HepG2 (cell line): ENCODE measurements around the gene ANKRD11. TPM values are rescaled to one million over a fixed set of nuclear protein-coding genes. Genes with fewer than 3 reads are reported as not detected.

Experiments used
- ATF4 ChIP-seq, 2 experiments: fragments of 450-650 bp in 1 of 2; sonication (generic) in 1 of 2; formaldehyde crosslinking; IDR thresholded peaks; 2 replicates each; pipeline versions ENCODE4 v1.5.0 to v1.8.0; 2020 to 2022; ENCODE audit warnings: mild to moderate bottlenecking in 1 of 2, missing genetic modification reagents in 1 of 2
- CENPT ChIP-seq: sonication (generic); formaldehyde crosslinking; IDR thresholded peaks from 2 replicates; pipeline ENCODE4 v1.8.0; 2022; ENCODE audit warnings: low read depth, mild to moderate bottlenecking, moderate library complexity, missing genetic modification reagents
- E2F5 ChIP-seq: sonication (generic); formaldehyde crosslinking; conservative IDR thresholded peaks from 2 replicates; pipeline ENCODE4 v1.4.0; 2020; ENCODE audit warnings: missing genetic modification reagents
- EP300 ChIP-seq, 3 experiments: sonication (generic) in 1 of 3; formaldehyde crosslinking in 1 of 3; IDR thresholded peaks; 2 replicates each; pipeline versions ENCODE4 v1.5.1 to v1.6.1; 2011 to 2020; ENCODE audit warnings: low read depth in 2 of 3, low read length in 2 of 3, borderline replicate concordance in 1 of 3, improper control_type of control experiment in 1 of 3, mild to moderate bottlenecking in 1 of 3, missing genetic modification reagents in 1 of 3, moderate library complexity in 1 of 3
- LCORL ChIP-seq, 2 experiments: fragments of 450-650 bp in 1 of 2; sonication (generic) in 1 of 2; formaldehyde crosslinking in 1 of 2; IDR thresholded peaks; 2 replicates each; pipeline versions ENCODE4 v1.5.0 to v1.6.1; 2017 to 2020; ENCODE audit warnings: antibody characterized with exemption in 1 of 2, missing genetic modification reagents in 1 of 2
- NFKB2 ChIP-seq: sonication (generic); formaldehyde crosslinking; IDR thresholded peaks from 2 replicates; pipeline ENCODE4 v1.4.0; 2020; ENCODE audit warnings: missing genetic modification reagents, borderline replicate concordance
- NKX3-1 ChIP-seq: sonication (generic); formaldehyde crosslinking; IDR thresholded peaks from 2 replicates; pipeline ENCODE4 v1.5.0; 2020; ENCODE audit warnings: missing genetic modification reagents
- REL ChIP-seq: sonication (generic); formaldehyde crosslinking; conservative IDR thresholded peaks from 2 replicates; pipeline ENCODE4 v1.8.0; 2022; ENCODE audit warnings: mild to moderate bottlenecking, missing genetic modification reagents, moderate library complexity
- SMAD1 ChIP-seq: sonication (generic); formaldehyde crosslinking; IDR thresholded peaks from 2 replicates; pipeline ENCODE4 v1.4.0; 2020; ENCODE audit warnings: missing genetic modification reagents, low read depth, mild to moderate bottlenecking, borderline replicate concordance
- SRSF9 ChIP-seq: fragments of 200-400 bp; formaldehyde crosslinking; IDR thresholded peaks from 2 replicates; pipeline ENCODE4 v1.6.1; 2018; ENCODE audit warnings: borderline replicate concordance, mild to moderate bottlenecking, low read depth, low read length; ENCODE audit not compliant: insufficient read depth, poor library complexity, severe bottlenecking
- ZBTB26 ChIP-seq: IDR thresholded peaks from 2 replicates; pipeline ENCODE4 v1.6.1; 2016; ENCODE audit warnings: missing compliant biosample characterization, missing genetic modification reagents, borderline replicate concordance
- ZNF24 ChIP-seq: fragments of 450-650 bp; IDR thresholded peaks from 2 replicates; pipeline ENCODE4 v1.6.1; 2017; ENCODE audit warnings: antibody characterized with exemption, mild to moderate bottlenecking
- ZNF329 ChIP-seq: sonication (generic); formaldehyde crosslinking; IDR thresholded peaks from 2 replicates; pipeline ENCODE4 v1.9.0; 2021; ENCODE audit warnings: low read depth, mild to moderate bottlenecking, missing genetic modification reagents
- ZNF446 ChIP-seq: sonication (generic); formaldehyde crosslinking; IDR thresholded peaks from 2 replicates; pipeline ENCODE4 v1.5.0; 2020; ENCODE audit warnings: mild to moderate bottlenecking, missing genetic modification reagents
- ZNF580 ChIP-seq: IDR thresholded peaks from 2 replicates; pipeline ENCODE4 v1.6.1; 2016; ENCODE audit warnings: low read depth, borderline replicate concordance
- polyA plus RNA-seq, 8 experiments: library from polyadenylated mRNA; depleted of rRNA in 3 of 8; stranded (reverse) in 7 of 8; unstranded in 1 of 8; fragments of >200 nt; fragmentation: Illumina TruSeq in 4 of 8; extraction: Trizol in 4 of 8; gene quantifications; 2 replicates each; pipeline versions ENCODE4 v1.2.1 to v1.2.3, GENCODE V29; 2011 to 2016; ENCODE audit warnings: low read depth in 4 of 8, missing spikeins in 1 of 8, mixed read lengths in 1 of 8; ENCODE audit not compliant: insufficient read depth in 1 of 8
- total RNA-seq, 5 experiments: library from RNA; depleted of rRNA; stranded (reverse); fragments of >200 nt; fragmentation: Illumina TruSeq; extraction: Trizol; gene quantifications; 2 replicates each; pipeline ENCODE4 v1.2.3, GENCODE V29; 2016; ENCODE audit warnings: low read depth in 1 of 5
- TF ChIP-seq, protein P1 (sequence below): sonication (generic); formaldehyde crosslinking; IDR thresholded peaks from 2 replicates; pipeline ENCODE4 v1.4.0; 2020; ENCODE audit warnings: missing genetic modification reagents
- TF ChIP-seq, protein P2 (sequence below): sonication (generic); formaldehyde crosslinking; IDR thresholded peaks from 2 replicates; pipeline ENCODE4 v1.8.1; 2023; ENCODE audit warnings: missing genetic modification reagents, inconsistent platforms, borderline replicate concordance
- TF ChIP-seq, protein P3 (sequence below): sonication (generic); formaldehyde crosslinking; IDR thresholded peaks from 2 replicates; pipeline ENCODE4 v1.4.0; 2020; ENCODE audit warnings: missing genetic modification reagents, low read depth, mild to moderate bottlenecking, borderline replicate concordance
- TF ChIP-seq, protein P4 (sequence below): IDR thresholded peaks from 2 replicates; pipeline ENCODE4 v1.6.1; 2016; ENCODE audit warnings: mild to moderate bottlenecking

Gene ANKRD11
- total and polyA plus RNA-seq, 2 of the 13 experiments (the other 11 are each of a cell fraction or from before 2014, with no cell fraction given) = 21.4 to 38.4 TPM

- TF ChIP-seq, protein P1, sequence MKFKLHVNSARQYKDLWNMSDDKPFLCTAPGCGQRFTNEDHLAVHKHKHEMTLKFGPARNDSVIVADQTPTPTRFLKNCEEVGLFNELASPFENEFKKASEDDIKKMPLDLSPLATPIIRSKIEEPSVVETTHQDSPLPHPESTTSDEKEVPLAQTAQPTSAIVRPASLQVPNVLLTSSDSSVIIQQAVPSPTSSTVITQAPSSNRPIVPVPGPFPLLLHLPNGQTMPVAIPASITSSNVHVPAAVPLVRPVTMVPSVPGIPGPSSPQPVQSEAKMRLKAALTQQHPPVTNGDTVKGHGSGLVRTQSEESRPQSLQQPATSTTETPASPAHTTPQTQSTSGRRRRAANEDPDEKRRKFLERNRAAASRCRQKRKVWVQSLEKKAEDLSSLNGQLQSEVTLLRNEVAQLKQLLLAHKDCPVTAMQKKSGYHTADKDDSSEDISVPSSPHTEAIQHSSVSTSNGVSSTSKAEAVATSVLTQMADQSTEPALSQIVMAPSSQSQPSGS = peak; percentile 50; the same call in 1 of the 2 replicates
- TF ChIP-seq LCORL (IDR thresholded peaks at IDR 0.05) (no peak), LCORL (CRISPR knock-in tag; IDR thresholded peaks at IDR 0.05) (peak; percentile 35; the same call in 1 of the 2 replicates), EP300 (IDR thresholded peaks at IDR 0.05; ENCODE audit: low read depth in 2 of 2, low read length in 2 of 2) (peak in 1 of 2 experiments; percentile 50; a peak in 1 of 4 replicates), EP300 (CRISPR knock-in tag; IDR thresholded peaks at IDR 0.05; ENCODE audit: borderline replicate concordance) (no peak; the same call in 1 of the 2 replicates), NFKB2 (no peak), SRSF9 (no peak), ZNF446 (CRISPR knock-in tag) (no peak), REL (CRISPR knock-in tag) (no peak), ZBTB26 (no peak), CENPT (CRISPR knock-in tag) (no peak), SMAD1 (CRISPR knock-in tag) (no peak), ZNF24 (no peak), E2F5 (CRISPR knock-in tag) (no peak), ZNF329 (CRISPR knock-in tag) (no peak), ATF4 (CRISPR knock-in tag; IDR thresholded peaks at IDR 0.05) (peak in 1 of 2 experiments; percentile 70; a peak in 2 of 4 replicates), ZNF580 (CRISPR knock-in tag) (peak; percentile 32; the same call in 1 of the 2 replicates), NKX3-1 (0 out of 2 replicates have a peak, but pooled peaks have one; percentile 15)
- TF ChIP-seq, protein P2, sequence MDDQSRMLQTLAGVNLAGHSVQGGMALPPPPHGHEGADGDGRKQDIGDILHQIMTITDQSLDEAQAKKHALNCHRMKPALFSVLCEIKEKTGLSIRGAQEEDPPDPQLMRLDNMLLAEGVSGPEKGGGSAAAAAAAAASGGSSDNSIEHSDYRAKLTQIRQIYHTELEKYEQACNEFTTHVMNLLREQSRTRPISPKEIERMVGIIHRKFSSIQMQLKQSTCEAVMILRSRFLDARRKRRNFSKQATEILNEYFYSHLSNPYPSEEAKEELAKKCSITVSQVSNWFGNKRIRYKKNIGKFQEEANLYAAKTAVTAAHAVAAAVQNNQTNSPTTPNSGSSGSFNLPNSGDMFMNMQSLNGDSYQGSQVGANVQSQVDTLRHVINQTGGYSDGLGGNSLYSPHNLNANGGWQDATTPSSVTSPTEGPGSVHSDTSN = no peak
- TF ChIP-seq, protein P3, sequence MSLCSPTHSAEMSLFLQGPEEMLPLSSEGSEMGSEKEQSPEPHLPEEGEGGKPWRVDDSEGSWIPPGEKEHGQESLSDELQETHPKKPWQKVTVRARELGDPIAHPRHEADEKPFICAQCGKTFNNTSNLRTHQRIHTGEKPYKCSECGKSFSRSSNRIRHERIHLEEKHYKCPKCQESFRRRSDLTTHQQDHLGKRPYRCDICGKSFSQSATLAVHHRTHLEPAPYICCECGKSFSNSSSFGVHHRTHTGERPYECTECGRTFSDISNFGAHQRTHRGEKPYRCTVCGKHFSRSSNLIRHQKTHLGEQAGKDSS = peak; percentile 54; the same call in 1 of the 2 replicates
- TF ChIP-seq, protein P4, sequence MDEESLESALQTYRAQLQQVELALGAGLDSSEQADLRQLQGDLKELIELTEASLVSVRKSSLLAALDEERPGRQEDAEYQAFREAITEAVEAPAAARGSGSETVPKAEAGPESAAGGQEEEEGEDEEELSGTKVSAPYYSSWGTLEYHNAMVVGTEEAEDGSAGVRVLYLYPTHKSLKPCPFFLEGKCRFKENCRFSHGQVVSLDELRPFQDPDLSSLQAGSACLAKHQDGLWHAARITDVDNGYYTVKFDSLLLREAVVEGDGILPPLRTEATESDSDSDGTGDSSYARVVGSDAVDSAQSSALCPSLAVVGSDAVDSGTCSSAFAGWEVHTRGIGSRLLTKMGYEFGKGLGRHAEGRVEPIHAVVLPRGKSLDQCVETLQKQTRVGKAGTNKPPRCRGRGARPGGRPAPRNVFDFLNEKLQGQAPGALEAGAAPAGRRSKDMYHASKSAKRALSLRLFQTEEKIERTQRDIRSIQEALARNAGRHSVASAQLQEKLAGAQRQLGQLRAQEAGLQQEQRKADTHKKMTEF (CRISPR knock-in tag) = no peak
These were observed 72.0 kb downstream of the ANKRD11 start (continued) for GRCh38 chr16:89418352-89418751.
